Midbrain (tissue), 1 donor: Measurements from ENCODE around the gene CD83.

ENCODE experiments used
- DNase-seq: peaks from one replicate; lab custom pipeline; 2025; lab: John Stamatoyannopoulos, UW

CD83 gene

GRCh38 chr6:14092316-14092715 is 25.3 kb upstream of the CD83 start:
- DNase-seq = no peak

- DNase-seq = peak; percentile 30
Measured at GRCh38 chr6:14092838-14093789, 24.5 kb upstream of the CD83 start.

GRCh38 chr6:14094721-14095120 is 22.9 kb upstream of the CD83 start:
- DNase-seq = no peak

- no peak for DNase-seq
Measured at GRCh38 chr6:14095437-14095836, 22.1 kb upstream of the CD83 start.

GRCh38 chr6:14100138-14100537 is 17.4 kb upstream of the CD83 start:
- no peak for DNase-seq

GRCh38 chr6:14100966-14101365 is 16.6 kb upstream of the CD83 start:
- no peak for DNase-seq

- no peak for DNase-seq
Measured at GRCh38 chr6:14102383-14102782, 15.2 kb upstream of the CD83 start.

GRCh38 chr6:14105547-14105946 is 12.0 kb upstream of the CD83 start:
- no peak for DNase-seq

GRCh38 chr6:14107000-14107399 is 10.6 kb upstream of the CD83 start:
- no peak for DNase-seq

- DNase-seq = no peak
Measured at GRCh38 chr6:14107711-14108494, 9.7 kb upstream of the CD83 start.

GRCh38 chr6:14108571-14109410 is 8.8 kb upstream of the CD83 start:
- no peak for DNase-seq

GRCh38 chr6:14109411-14109826 is 8.2 kb upstream of the CD83 start:
- no peak for DNase-seq

- DNase-seq = no peak
Measured at GRCh38 chr6:14110001-14110818, 7.4 kb upstream of the CD83 start.

- no peak for DNase-seq
Measured at GRCh38 chr6:14113976-14114375, 3.6 kb upstream of the CD83 start.

GRCh38 chr6:14118091-14118439 is 493 bp downstream of the CD83 start:
- no peak for DNase-seq

GRCh38 chr6:14118446-14118845 is 874 bp downstream of the CD83 start:
- DNase-seq = no peak

GRCh38 chr6:14119784-14120183 is 2.2 kb downstream of the CD83 start:
- no peak for DNase-seq

GRCh38 chr6:14120546-14120945 is 3.0 kb downstream of the CD83 start:
- no peak for DNase-seq

GRCh38 chr6:14121936-14122344 is 4.4 kb downstream of the CD83 start:
- peak; percentile 24 for DNase-seq

- DNase-seq = no peak
Measured at GRCh38 chr6:14123386-14124111, 6.0 kb downstream of the CD83 start.

- no peak for DNase-seq
Measured at GRCh38 chr6:14125346-14125745, 7.8 kb downstream of the CD83 start.
